ENCODE data around the gene PCF11. TPM values are rescaled to one million over a fixed set of nuclear protein-coding genes. Genes with fewer than 3 reads are reported as not detected.

PCF11 gene
- total RNA-seq, 1 donor from 2014 or later, result 65.1 TPM

GRCh38 chr11:83159902-83160865, 3.3 kb downstream of the PCF11 start:
- H3K36me3 Mint-ChIP-seq (ENCODE audit: low read depth), result peaks cover 56% of the 10 kb centered on the region
- DNase-seq, result peak; percentile 63
- intact Hi-C loops (cut with micrococcal nuclease), result loop anchor here (2.0 to 5.0 kb wide), 2 partner anchors 13 to 238 kb away; no protein-coding TSS in a partner anchor
- no peaks in the 10 kb centered on the region for H3K27me3 Mint-ChIP-seq
- H3K9me3 Mint-ChIP-seq, result no peaks in the 10 kb centered on the region
- peak overlapping the region; percentile 62 for H3K27ac Mint-ChIP-seq
- H3K4me1 Mint-ChIP-seq, result peaks cover 40% of the 10 kb centered on the region
- H3K4me3 Mint-ChIP-seq, result peak overlapping the region; percentile 100

GRCh38 chr11:83161610-83162199, 4.8 kb downstream of the PCF11 start:
- no peak for DNase-seq
- Mint-ChIP-seq H3K27me3 (no peaks in the 10 kb centered on the region), H3K27ac (peak overlapping the region; percentile 34), H3K9me3 (no peaks in the 10 kb centered on the region), H3K4me3 (peak overlapping the region; percentile 70), H3K4me1 (peaks cover 41% of the 10 kb centered on the region), H3K36me3 (ENCODE audit: low read depth) (peaks cover 68% of the 10 kb centered on the region)
- intact Hi-C loops (cut with micrococcal nuclease), result loop anchor here (1.0 kb wide), 1 partner anchor 9 kb away; no protein-coding TSS in a partner anchor

DNA sequence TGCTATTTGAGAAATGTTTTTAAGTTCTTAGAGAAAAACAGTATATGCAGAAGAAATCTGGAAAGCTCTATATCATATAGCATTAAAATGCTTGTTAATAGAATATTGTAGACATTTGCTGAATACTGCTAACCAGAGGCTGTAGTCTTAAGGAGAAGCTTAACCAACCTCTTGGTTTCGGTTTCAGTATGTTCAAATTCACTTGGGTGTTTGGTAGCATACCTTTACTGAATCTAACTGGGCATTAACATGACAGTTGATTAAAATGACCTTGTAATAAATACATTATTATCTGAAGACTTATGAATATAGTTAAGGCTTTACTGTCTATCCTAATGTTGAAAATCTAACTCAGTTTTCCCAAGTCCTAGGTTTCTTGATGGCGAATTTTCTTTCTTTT, 5.4 kb downstream of the PCF11 start:
- H3K27ac Mint-ChIP-seq, result peak overlapping the region; percentile 41
- peak overlapping the region; percentile 70 for H3K4me3 Mint-ChIP-seq
- peak; percentile 62 for DNase-seq
- H3K4me1 Mint-ChIP-seq, result peaks cover 41% of the 10 kb centered on the region
- no peaks in the 10 kb centered on the region for H3K9me3 Mint-ChIP-seq
- H3K36me3 Mint-ChIP-seq (ENCODE audit: low read depth), result peaks cover 69% of the 10 kb centered on the region
- intact Hi-C loops (cut with micrococcal nuclease), result loop anchor here (1.0 kb wide), 1 partner anchor 8 kb away; no protein-coding TSS in a partner anchor
- H3K27me3 Mint-ChIP-seq, result no peaks in the 10 kb centered on the region

- DNase-seq, result peak; percentile 41
- peaks cover 72% of the 10 kb centered on the region for H3K36me3 Mint-ChIP-seq (ENCODE audit: low read depth)
- no peaks in the 10 kb centered on the region for H3K27me3 Mint-ChIP-seq
- no peak overlapping the region for H3K4me3 Mint-ChIP-seq
- H3K4me1 Mint-ChIP-seq, result peaks cover 59% of the 10 kb centered on the region
- intact Hi-C loops (cut with micrococcal nuclease), result no loop called here
- H3K27ac Mint-ChIP-seq, result peak overlapping the region; percentile 2
- H3K9me3 Mint-ChIP-seq, result no peaks in the 10 kb centered on the region
Observed at GRCh38 chr11:83166193-83166866, 9.4 kb downstream of the PCF11 start.

GRCh38 chr11:83168756-83169155, 11.8 kb downstream of the PCF11 start:
- Mint-ChIP-seq H3K9me3 (no peaks in the 10 kb centered on the region), H3K4me3 (peak overlapping the region; percentile 25), H3K4me1 (peaks cover 57% of the 10 kb centered on the region), H3K27ac (no peak overlapping the region), H3K36me3 (ENCODE audit: low read depth) (peaks cover 77% of the 10 kb centered on the region), H3K27me3 (no peaks in the 10 kb centered on the region)
- intact Hi-C loops (cut with micrococcal nuclease), result no loop called here
- DNase-seq, result peak; percentile 52

DNA sequence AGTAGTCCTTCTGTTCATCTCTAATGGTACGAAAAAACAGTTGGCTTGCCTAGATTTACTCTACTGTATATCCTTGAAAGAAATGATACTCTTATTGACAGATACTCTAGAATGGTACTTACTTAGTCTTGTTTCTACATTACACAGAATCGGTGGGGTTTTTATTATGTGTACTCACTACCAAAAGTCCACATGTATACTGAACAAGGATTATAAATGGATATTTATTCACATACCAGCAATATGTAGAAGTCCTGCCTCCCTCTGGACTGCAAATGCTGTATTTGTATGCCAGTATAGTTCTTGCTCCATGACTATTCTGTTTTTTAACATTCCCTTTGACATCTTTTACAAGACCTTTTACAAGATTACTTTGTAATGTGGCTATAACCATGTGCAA, 13.9 kb downstream of the PCF11 start:
- Mint-ChIP-seq H3K27ac (no peak overlapping the region), H3K4me1 (peaks cover 59% of the 10 kb centered on the region), H3K9me3 (no peaks in the 10 kb centered on the region), H3K36me3 (ENCODE audit: low read depth) (peaks cover 72% of the 10 kb centered on the region), H3K27me3 (no peaks in the 10 kb centered on the region), H3K4me3 (peak overlapping the region; percentile 72)
- intact Hi-C loops (cut with micrococcal nuclease), result loop anchor here (1.0 to 2.0 kb wide), 2 partner anchors 9 to 18 kb away; no protein-coding TSS in a partner anchor
- DNase-seq, result no peak

DNA sequence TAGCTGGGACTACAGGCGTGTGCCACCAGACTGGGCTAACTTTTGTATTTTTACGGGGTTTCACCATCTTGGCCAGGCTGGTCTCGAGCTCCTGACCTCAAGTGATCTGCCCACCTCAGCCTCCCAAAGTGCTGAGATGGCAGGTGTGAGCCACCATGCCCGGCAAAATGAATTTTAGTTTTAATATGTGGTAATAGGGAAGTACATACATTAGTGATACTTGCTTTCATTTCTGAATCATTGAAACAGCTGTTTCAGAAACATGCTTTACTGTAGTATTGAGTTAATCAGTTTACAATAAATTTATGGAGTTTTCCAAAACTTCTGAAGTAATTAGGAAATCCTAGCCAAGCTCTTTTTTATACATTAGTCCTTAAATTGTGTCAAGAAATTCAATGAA, 15.6 kb downstream of the PCF11 start:
- intact Hi-C loops (cut with micrococcal nuclease), result loop anchor here (2.0 kb wide), 1 partner anchor 14 kb away; no protein-coding TSS in a partner anchor
- no peak overlapping the region for H3K27ac Mint-ChIP-seq
- H3K27me3 Mint-ChIP-seq, result no peaks in the 10 kb centered on the region
- H3K9me3 Mint-ChIP-seq, result no peaks in the 10 kb centered on the region
- peak; percentile 52 for DNase-seq
- H3K4me1 Mint-ChIP-seq, result peaks cover 58% of the 10 kb centered on the region
- peaks cover 71% of the 10 kb centered on the region for H3K36me3 Mint-ChIP-seq (ENCODE audit: low read depth)
- H3K4me3 Mint-ChIP-seq, result peak overlapping the region; percentile 48

- H3K4me1 Mint-ChIP-seq, result peaks cover 46% of the 10 kb centered on the region
- intact Hi-C loops (cut with micrococcal nuclease), result no loop called here
- peaks cover 65% of the 10 kb centered on the region for H3K36me3 Mint-ChIP-seq (ENCODE audit: low read depth)
- H3K27me3 Mint-ChIP-seq, result no peaks in the 10 kb centered on the region
- H3K27ac Mint-ChIP-seq, result peak overlapping the region; percentile 52
- no peak for DNase-seq
- peak overlapping the region; percentile 12 for H3K4me3 Mint-ChIP-seq
- no peaks in the 10 kb centered on the region for H3K9me3 Mint-ChIP-seq
Observed at GRCh38 chr11:83174008-83174407, 17.1 kb downstream of the PCF11 start.

DNA sequence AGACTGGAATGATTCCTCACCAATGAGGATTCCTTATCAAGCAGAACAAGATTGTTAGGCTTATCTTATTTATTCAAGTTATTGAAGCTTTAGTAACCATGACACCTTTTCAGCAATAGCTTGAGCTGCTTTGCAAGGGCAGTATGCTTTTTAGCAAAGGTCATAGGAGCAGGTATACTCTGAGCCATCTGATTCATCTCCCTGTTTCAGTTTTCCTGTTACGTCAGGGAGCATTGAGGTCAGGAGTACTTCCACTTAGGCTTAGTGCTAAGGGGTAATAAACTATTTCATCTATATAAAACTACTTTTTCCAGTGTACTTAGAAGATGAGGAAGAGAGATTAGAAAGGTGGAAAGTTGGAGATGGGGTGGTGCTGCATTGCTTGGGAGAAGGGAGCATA, 18.9 kb downstream of the PCF11 start:
- Mint-ChIP-seq H3K4me3 (no peak overlapping the region), H3K27me3 (no peaks in the 10 kb centered on the region), H3K9me3 (no peaks in the 10 kb centered on the region), H3K36me3 (ENCODE audit: low read depth) (peaks cover 60% of the 10 kb centered on the region), H3K27ac (peak overlapping the region; percentile 22), H3K4me1 (peaks cover 32% of the 10 kb centered on the region)
- intact Hi-C loops (cut with micrococcal nuclease), result no loop called here
- peak; percentile 45 for DNase-seq

GRCh38 chr11:83181815-83182214, 24.9 kb downstream of the PCF11 start:
- Mint-ChIP-seq H3K4me1 (peaks cover 13% of the 10 kb centered on the region), H3K27ac (no peak overlapping the region), H3K36me3 (ENCODE audit: low read depth) (peaks cover 58% of the 10 kb centered on the region), H3K27me3 (no peaks in the 10 kb centered on the region), H3K4me3 (no peak overlapping the region), H3K9me3 (no peaks in the 10 kb centered on the region)
- intact Hi-C loops (cut with micrococcal nuclease), result no loop called here
- DNase-seq, result no peak

- no peak overlapping the region for H3K4me3 Mint-ChIP-seq
- no peak overlapping the region for H3K27ac Mint-ChIP-seq
- no peaks in the 10 kb centered on the region for H3K9me3 Mint-ChIP-seq
- no peaks in the 10 kb centered on the region for H3K27me3 Mint-ChIP-seq
- H3K36me3 Mint-ChIP-seq (ENCODE audit: low read depth), result peaks cover 57% of the 10 kb centered on the region
- intact Hi-C loops (cut with micrococcal nuclease), result no loop called here
- peaks cover 13% of the 10 kb centered on the region for H3K4me1 Mint-ChIP-seq
- no peak for DNase-seq
Observed at GRCh38 chr11:83185767-83186166, 28.8 kb downstream of the PCF11 start.

- Mint-ChIP-seq H3K27ac (no peak overlapping the region), H3K9me3 (no peaks in the 10 kb centered on the region), H3K27me3 (no peaks in the 10 kb centered on the region), H3K4me3 (no peak overlapping the region), H3K4me1 (peaks cover 13% of the 10 kb centered on the region), H3K36me3 (ENCODE audit: low read depth) (peaks cover 56% of the 10 kb centered on the region)
- intact Hi-C loops (cut with micrococcal nuclease), result no loop called here
- no peak for DNase-seq
Observed at GRCh38 chr11:83187465-83187864, 30.5 kb downstream of the PCF11 start.

DNA sequence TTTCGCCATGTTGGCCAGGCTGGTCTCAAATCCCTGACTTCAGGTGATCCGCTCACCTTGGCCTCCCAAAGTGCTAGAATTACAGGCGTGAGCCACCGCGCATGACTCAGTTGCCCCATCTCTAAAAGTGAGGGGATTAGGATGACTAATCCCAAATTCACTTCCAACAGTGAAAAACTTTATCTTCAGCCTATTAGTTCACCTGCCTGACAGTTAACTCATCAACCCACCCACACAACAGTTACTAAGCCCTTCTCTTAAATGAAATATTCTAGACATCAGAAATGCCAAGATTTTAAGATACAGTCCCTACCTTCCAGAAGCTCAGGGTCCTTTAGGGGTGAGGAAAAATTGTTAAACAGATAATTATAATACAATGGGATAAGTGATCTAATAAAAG, 34.6 kb downstream of the PCF11 start:
- H3K4me3 Mint-ChIP-seq, result no peak overlapping the region
- no peak for DNase-seq
- H3K36me3 Mint-ChIP-seq (ENCODE audit: low read depth), result peaks cover 45% of the 10 kb centered on the region
- H3K27me3 Mint-ChIP-seq, result no peaks in the 10 kb centered on the region
- H3K4me1 Mint-ChIP-seq, result peaks cover 35% of the 10 kb centered on the region
- no peaks in the 10 kb centered on the region for H3K9me3 Mint-ChIP-seq
- intact Hi-C loops (cut with micrococcal nuclease), result loop anchor here (5.0 kb wide), 1 partner anchor 184 kb away; no protein-coding TSS in a partner anchor
- H3K27ac Mint-ChIP-seq, result no peak overlapping the region

All from activated CD4-positive, alpha-beta T cell treated with anti-CD3 and anti-CD28 coated beads, Interleukin-2, amount 10 ng/mL, durations not matched to agents 24 days and 14 days (primary cell).